ENCODE results near the gene PIK3R6.
A peak's percentile ranks its signal among the peaks of the same experiment; 100 is the strongest.
"Not testable (repeated sequence)": the region's sequence is repeated elsewhere in the genome, so short reads cannot be mapped to it uniquely, and the experiment has no call there.

The PIK3R6 gene

DNA sequence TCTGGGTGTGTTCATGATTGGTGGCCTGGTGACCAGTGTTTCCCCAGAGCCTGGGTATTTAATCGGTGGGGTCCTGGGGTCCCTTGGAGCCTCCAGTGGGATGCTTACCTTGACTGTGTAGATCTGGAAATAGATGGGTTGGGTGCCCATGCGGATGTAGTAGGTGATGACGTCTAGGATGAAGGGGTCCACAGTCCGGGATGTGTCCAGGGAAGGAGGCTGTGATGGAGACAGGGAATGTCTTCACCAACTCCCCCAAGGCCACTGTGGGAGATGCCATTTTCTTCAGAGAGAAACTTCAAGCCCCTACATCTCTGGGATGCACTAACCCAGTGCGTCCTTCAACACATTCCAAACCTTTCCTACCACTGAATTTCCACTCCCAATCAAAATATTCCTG, 44.2 kb downstream of the PIK3R6 start:
- DNase-seq = no peak

- no peak for DNase-seq
These were observed 45.0 kb downstream of the PIK3R6 start for GRCh38 chr17:8822401-8823035.

DNA sequence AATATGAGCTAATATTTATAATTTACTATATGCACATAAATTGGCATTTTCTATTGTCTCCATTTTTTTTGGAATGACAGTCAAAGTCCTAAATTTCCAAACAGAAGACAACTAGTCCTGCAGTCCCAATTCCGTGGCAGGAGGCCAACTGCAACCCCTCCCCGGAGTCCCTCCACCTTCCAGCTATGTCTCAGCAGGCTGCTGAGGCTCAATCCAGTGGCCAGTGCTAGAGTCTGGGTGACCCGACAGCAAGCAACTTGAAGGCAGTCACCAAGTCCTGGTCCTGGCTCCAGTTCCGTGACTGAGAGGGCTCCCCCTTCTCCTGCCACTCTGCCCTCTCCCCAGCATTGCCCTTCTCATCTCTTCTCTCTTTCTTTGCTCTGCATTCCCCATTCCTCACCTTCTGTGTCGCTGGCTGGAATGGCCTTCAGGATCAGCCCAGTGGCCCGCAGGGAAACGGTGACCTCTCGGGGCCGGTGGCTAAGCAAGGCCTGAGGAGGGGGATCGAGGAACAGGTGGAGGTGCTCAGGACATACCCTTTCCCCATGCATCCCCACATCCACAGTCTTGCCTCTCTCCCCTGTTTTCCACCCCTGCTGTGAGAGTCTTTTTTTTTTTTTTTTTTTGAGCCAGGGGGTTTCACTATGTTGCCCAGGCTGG, 45.9 kb downstream of the PIK3R6 start:
- no peak for DNase-seq

DNA sequence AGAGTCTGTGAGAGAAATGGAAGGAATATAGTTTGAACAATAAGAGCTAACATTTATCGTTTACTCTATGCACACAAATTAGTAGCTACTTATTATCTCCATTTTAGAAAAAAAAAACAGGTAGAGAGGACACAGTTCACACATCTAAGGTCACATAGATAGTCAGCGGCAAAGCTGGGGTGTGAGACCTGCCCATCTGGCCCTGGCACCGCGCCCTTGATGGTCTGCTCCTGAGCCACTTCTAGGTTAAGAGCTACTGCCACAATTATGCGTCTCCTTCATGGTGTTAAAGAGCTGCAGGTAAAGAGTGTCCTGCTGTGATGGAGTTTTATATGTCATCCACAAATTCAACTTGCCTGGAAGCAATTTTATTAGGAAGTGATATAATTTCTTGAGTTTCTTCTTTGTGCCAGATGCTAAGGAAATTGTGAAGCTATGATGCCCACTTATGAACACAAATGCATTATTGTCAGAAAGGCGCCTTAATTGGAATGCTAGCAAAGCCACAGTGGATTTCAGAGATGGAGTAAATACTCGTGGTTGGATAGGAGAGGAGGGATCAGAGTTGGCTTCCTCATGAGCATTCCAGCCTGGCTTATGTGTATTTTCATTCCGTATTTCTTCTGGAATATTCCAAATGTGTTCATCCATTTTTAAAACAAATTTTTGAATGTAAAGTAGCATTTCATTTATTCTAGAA, 47.0 kb downstream of the PIK3R6 start:
- DNase-seq = no peak

- DNase-seq = no peak
These were observed 48.7 kb downstream of the PIK3R6 start for GRCh38 chr17:8818654-8819330.

DNA sequence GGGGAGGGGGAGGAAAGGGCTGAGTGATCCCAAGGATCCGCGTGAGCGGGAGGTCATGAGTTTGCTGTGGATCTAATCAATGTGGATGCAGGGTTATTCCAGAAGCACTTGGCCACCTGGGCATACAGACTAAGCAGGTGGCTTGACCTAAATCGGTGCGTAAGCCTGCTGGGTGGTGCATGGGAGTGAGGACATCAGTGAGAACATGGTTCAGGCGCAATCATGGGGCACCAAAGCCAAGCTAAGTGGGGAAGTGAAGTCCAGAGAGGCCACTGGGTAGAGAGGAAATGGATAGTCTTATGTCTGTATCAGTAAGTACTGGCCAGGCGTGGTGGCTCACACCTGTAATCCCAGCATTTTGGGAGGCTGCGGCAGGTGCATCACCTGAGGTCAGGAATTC, 49.4 kb downstream of the PIK3R6 start:
- no peak for DNase-seq

GRCh38 chr17:8806926-8807550, 60.4 kb downstream of the PIK3R6 start:
- no peak for DNase-seq

- DNase-seq = no peak
These were observed 61.1 kb downstream of the PIK3R6 start for GRCh38 chr17:8806253-8806925.

GRCh38 chr17:8805396-8805795, 62.1 kb downstream of the PIK3R6 start:
- not testable (repeated sequence) for DNase-seq

DNA sequence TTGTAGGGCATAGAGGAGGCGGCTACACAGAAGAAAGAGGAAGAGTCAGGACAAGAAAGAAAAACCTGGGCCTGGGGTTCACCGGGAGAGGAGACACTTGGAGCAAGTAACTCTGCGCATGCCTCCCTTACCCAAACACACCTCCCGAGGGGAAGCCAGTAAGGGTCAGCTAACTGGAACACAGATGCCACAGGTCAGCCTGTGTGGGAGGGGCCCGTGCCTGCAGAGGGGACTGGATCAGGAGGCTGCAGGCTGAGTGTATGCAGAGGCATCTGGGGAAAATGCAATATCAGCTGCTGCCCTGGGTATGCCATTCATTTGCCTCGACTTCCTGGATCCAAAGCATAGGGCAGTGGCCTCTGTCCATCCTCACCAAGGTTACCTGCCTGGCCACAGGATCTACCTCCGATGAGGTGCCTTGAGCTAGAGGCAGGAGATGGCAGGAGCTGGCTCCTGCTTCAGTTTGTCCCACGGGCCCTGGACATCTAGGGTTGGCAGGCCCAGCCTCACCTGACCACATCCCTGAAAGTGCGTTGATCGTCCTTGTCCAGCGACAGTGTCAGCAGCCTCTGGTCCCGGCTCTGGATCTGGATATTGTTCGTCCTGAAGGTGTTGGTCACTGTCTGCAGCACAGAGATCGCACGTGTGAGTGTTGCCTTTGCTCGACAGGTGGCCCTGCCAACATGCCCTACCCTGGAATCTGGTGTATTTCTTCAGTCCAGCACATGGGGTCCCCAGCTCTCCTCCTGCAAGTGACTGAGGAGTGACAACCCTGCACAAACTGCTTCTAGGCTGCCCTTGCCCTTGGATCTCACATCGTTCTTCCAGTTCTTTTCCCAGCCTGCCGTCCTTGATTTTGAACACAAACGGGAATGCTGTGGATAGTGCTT, 63.7 kb downstream of the PIK3R6 start:
- peak; percentile 27 for DNase-seq

- DNase-seq = peak; percentile 45
These were observed 66.2 kb downstream of the PIK3R6 start for GRCh38 chr17:8801135-8801840.

GRCh38 chr17:8800656-8801055, 66.8 kb downstream of the PIK3R6 start:
- DNase-seq = no peak

GRCh38 chr17:8799570-8800212, 67.8 kb downstream of the PIK3R6 start:
- DNase-seq = peak; percentile 34

- DNase-seq = peak; percentile 92
These were observed 68.5 kb downstream of the PIK3R6 start, which contains the start of gene MFSD6L for GRCh38 chr17:8798846-8799569. MFSD6L (minus strand) TSS chr17:8799365; CDS start chr17:8799120, 245 bp downstream.

DNA sequence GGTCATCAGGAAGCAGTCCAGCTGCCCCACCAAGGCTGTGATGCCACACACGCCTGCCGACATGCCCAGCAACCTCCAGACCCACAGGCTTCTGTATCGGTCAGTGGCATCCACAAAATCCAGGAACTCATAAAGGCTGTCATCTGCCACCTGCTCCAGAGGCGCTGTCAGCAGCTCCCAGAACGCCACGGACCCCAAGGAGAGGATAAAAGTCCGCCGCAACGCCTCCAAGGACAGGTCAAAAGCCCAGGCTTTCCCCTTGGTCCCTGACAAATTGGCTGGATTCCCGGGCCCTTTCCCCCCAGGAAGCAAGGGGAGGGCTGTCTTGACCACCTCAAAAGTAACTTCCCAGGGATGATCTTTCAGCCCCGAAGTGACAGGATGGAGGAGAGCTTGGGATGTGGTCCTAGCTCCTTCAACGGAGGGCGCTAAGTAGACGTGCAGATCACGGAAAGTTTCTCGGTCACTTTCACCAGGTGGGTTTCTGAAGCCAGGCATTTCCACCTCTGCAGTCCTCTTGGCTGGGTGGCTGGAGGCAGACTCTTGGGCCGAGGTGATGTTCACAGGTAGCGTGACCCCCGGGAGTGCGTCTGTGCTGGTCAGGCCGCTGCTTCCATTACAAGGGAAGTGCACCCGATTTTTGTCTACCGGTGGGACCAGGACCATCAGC, 69.2 kb downstream of the PIK3R6 start:
- no peak for DNase-seq

- no peak for DNase-seq
These were observed 69.8 kb downstream of the PIK3R6 start for GRCh38 chr17:8797621-8798175.

GRCh38 chr17:8794636-8795035, 72.8 kb downstream of the PIK3R6 start:
- DNase-seq = no peak

GRCh38 chr17:8793649-8794048, 73.8 kb downstream of the PIK3R6 start:
- DNase-seq = no peak

- DNase-seq = no peak
These were observed 74.8 kb downstream of the PIK3R6 start for GRCh38 chr17:8792646-8793045.
